ENCODE results near the gene FBXL20. TPM values are rescaled to one million over a fixed set of nuclear protein-coding genes. Genes with fewer than 3 reads are reported as not detected.

FBXL20 gene
- total RNA-seq, 4 donors from 2014 or later = 13.1 to 19.6 (median 17.2) TPM

- Histone ChIP-seq H3K4me3 (no peak overlapping the region), H3K36me3 (peaks cover 34 to 81% (median 67%) of the 10 kb centered on the region in 4 donors)
- intact Hi-C loops (cut with DNase I) = loop anchor here (10.0 kb wide), 1 partner anchor 134 kb away; no protein-coding TSS in a partner anchor
These were observed 6.9 kb upstream of the FBXL20 start for GRCh38 chr17:39408360-39408759.

GRCh38 chr17:39406951-39407350, 5.5 kb upstream of the FBXL20 start:
- WGBS = 85% methylated on average over 1 of the region's 1 CpG
- H3K9me3 ChIP-seq = no peaks in the 10 kb centered on the region
- no peaks in the 10 kb centered on the region for H3K27me3 ChIP-seq
- intact Hi-C loops (cut with DNase I) = loop anchor here (10.0 kb wide), 1 partner anchor 132 kb away; no protein-coding TSS in a partner anchor
- peaks cover 3 to 5% (median 4%) of the 10 kb centered on the region in 4 donors for H3K4me1 ChIP-seq
- DNase-seq (ENCODE audit: extremely low spot score) = no peak
- no peak overlapping the region for H3K4me3 ChIP-seq
- no peak for TF ChIP-seq EP300 (IDR thresholded peaks at IDR 0.05)
- TF ChIP-seq CTCF (IDR thresholded peaks at IDR 0.05) = no peak
- TF ChIP-seq POLR2AphosphoS5 (IDR thresholded peaks at IDR 0.05) = no peak
- TF ChIP-seq POLR2A (IDR thresholded peaks at IDR 0.05; ENCODE audit: low read depth) = no peak
- H3K36me3 ChIP-seq = peaks cover 28 to 67% (median 55%) of the 10 kb centered on the region in 4 donors
- H3K27ac ChIP-seq (replicated peaks in 1 of 4) = no peak overlapping the region

More at GRCh38 chr17:39408360-39408759, 6.9 kb upstream of the FBXL20 start:
- no peaks in the 10 kb centered on the region for H3K4me1 ChIP-seq
- no peak for TF ChIP-seq EP300 (IDR thresholded peaks at IDR 0.05)
- no peak for TF ChIP-seq CTCF (IDR thresholded peaks at IDR 0.05)
- TF ChIP-seq POLR2AphosphoS5 (IDR thresholded peaks at IDR 0.05) = no peak
- no peak for TF ChIP-seq POLR2A (IDR thresholded peaks at IDR 0.05; ENCODE audit: low read depth)
- DNase-seq (ENCODE audit: extremely low spot score) = no peak
- no peaks in the 10 kb centered on the region for H3K27me3 ChIP-seq
- no peak overlapping the region for H3K27ac ChIP-seq (replicated peaks in 1 of 4)
- WGBS = 72% methylated on average over 2 of the region's 2 CpGs
- no peaks in the 10 kb centered on the region for H3K9me3 ChIP-seq

GRCh38 chr17:39405436-39405835, 4.0 kb upstream of the FBXL20 start:
- H3K4me1 ChIP-seq = peaks cover 5 to 8% (median 6%) of the 10 kb centered on the region in 4 donors
- H3K36me3 ChIP-seq = peaks cover 19 to 52% (median 41%) of the 10 kb centered on the region in 4 donors
- no peak overlapping the region for H3K27ac ChIP-seq (replicated peaks in 1 of 4)
- H3K27me3 ChIP-seq = no peaks in the 10 kb centered on the region
- intact Hi-C loops (cut with DNase I) = loop anchor here (10.0 kb wide), 1 partner anchor 131 kb away; no protein-coding TSS in a partner anchor
- no peak for DNase-seq (ENCODE audit: extremely low spot score)
- WGBS = 62% methylated on average over 1 of the region's 1 CpG
- H3K4me3 ChIP-seq = no peak overlapping the region
- TF ChIP-seq EP300 (IDR thresholded peaks at IDR 0.05) = no peak
- no peak for TF ChIP-seq POLR2A (IDR thresholded peaks at IDR 0.05; ENCODE audit: low read depth)
- TF ChIP-seq POLR2AphosphoS5 (IDR thresholded peaks at IDR 0.05) = no peak
- TF ChIP-seq CTCF (IDR thresholded peaks at IDR 0.05) = no peak
- H3K9me3 ChIP-seq = no peaks in the 10 kb centered on the region

GRCh38 chr17:39404542-39405378, 3.3 kb upstream of the FBXL20 start:
- H3K4me3 ChIP-seq = no peak overlapping the region
- peaks cover 13 to 45% (median 34%) of the 10 kb centered on the region in 4 donors for H3K36me3 ChIP-seq
- 76% methylated on average over 6 of the region's 6 CpGs for WGBS
- no peaks in the 10 kb centered on the region for H3K9me3 ChIP-seq
- no peaks in the 10 kb centered on the region for H3K27me3 ChIP-seq
- H3K4me1 ChIP-seq = peaks cover 12 to 15% (median 13%) of the 10 kb centered on the region in 4 donors
- TF ChIP-seq POLR2A (IDR thresholded peaks at IDR 0.05; ENCODE audit: low read depth) = no peak
- no peak for TF ChIP-seq EP300 (IDR thresholded peaks at IDR 0.05)
- no peak for TF ChIP-seq POLR2AphosphoS5 (IDR thresholded peaks at IDR 0.05)
- no peak for TF ChIP-seq CTCF (IDR thresholded peaks at IDR 0.05)
- intact Hi-C loops (cut with DNase I) = loop anchor here (5.0 to 10.0 kb wide), 2 partner anchors 48 to 130 kb away; partner anchors contain the start of gene MED1
- DNase-seq (ENCODE audit: extremely low spot score) = no peak
- H3K27ac ChIP-seq (replicated peaks in 1 of 4) = no peak overlapping the region

All from esophagus muscularis mucosa (tissue), 4 donors.